Ishikawa (cell line): ENCODE measurements around the gene UPF2.

Source experiments
- CEBPB ChIP-seq: IDR thresholded peaks from 2 replicates; pipeline ENCODE4 v1.6.1; 2012
- CREB1 ChIP-seq: IDR thresholded peaks from 2 replicates; pipeline ENCODE4 v1.6.1; 2012; ENCODE audit warnings: low read depth
- EGR1 ChIP-seq: IDR thresholded peaks from 2 replicates; pipeline ENCODE4 v1.6.1; 2012
- EP300 ChIP-seq: IDR thresholded peaks from 2 replicates; pipeline ENCODE4 v1.6.1; 2012; ENCODE audit warnings: borderline replicate concordance
- FOXM1 ChIP-seq: IDR thresholded peaks from 2 replicates; pipeline ENCODE4 v1.6.1; 2012; ENCODE audit warnings: low read depth, borderline replicate concordance
- MAX ChIP-seq: IDR thresholded peaks from 2 replicates; pipeline ENCODE4 v1.6.1; 2012
- NFIC ChIP-seq: IDR thresholded peaks from 2 replicates; pipeline ENCODE4 v1.6.1; 2012
- RAD21 ChIP-seq: IDR thresholded peaks from 2 replicates; pipeline ENCODE4 v1.6.1; 2012; ENCODE audit warnings: low read depth
- REST ChIP-seq: IDR thresholded peaks from 2 replicates; pipeline ENCODE4 v1.6.1; 2012; ENCODE audit warnings: low read depth, mild to moderate bottlenecking
- TAF1 ChIP-seq: IDR thresholded peaks from 2 replicates; pipeline ENCODE4 v1.6.1; 2012; ENCODE audit warnings: low read depth, mild to moderate bottlenecking
- TCF12 ChIP-seq: IDR thresholded peaks from 2 replicates; pipeline ENCODE4 v1.6.1; 2012; ENCODE audit warnings: low read depth
- TEAD4 ChIP-seq: IDR thresholded peaks from 2 replicates; pipeline ENCODE4 v1.6.1; 2012
- USF1 ChIP-seq: IDR thresholded peaks from 2 replicates; pipeline ENCODE4 v1.6.1; 2012
- YY1 ChIP-seq: IDR thresholded peaks from 2 replicates; pipeline ENCODE4 v1.6.1; 2012; ENCODE audit warnings: low read depth
- ZBTB7A ChIP-seq: IDR thresholded peaks from 2 replicates; pipeline ENCODE4 v1.6.1; 2012; ENCODE audit warnings: low read depth

UPF2 gene

GRCh38 chr10:11901454-11901832 lies 141.2 kb downstream of the UPF2 start:
- TF ChIP-seq ZBTB7A (no peak), EP300 (no peak), TCF12 (no peak), TEAD4 (no peak), REST (no peak), MAX (no peak), FOXM1 (no peak)

DNA sequence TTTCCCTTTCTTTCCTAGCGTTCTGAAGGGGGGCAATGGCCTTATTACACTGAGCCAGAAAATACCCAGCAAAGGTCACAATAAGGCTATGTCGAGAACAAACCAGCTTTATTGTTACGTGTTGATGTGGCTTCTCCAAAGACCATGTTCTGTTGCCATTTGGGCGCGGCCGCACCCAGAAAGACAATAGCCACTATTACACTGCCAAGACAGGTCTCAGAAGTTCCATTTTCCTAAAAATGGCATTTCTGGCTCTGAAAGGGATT lies 141.6 kb downstream of the UPF2 start:
- no peak for TF ChIP-seq ZBTB7A
- no peak for TF ChIP-seq CEBPB
- TF ChIP-seq EP300: no peak
- TF ChIP-seq FOXM1: no peak
- no peak for TF ChIP-seq MAX
- TF ChIP-seq TAF1: no peak
- TF ChIP-seq TEAD4: no peak
- TF ChIP-seq TCF12: no peak
- no peak for TF ChIP-seq NFIC
- no peak for TF ChIP-seq YY1
- no peak for TF ChIP-seq REST
- no peak for TF ChIP-seq EGR1
- no peak for TF ChIP-seq RAD21

GRCh38 chr10:11899067-11899876 lies 143.3 kb downstream of the UPF2 start:
- TF ChIP-seq TAF1: no peak

GRCh38 chr10:11898372-11899066 lies 144.1 kb downstream of the UPF2 start:
- TF ChIP-seq YY1 (0 out of 2 replicates have a peak, but pooled peaks have one; percentile 32), FOXM1 (peak; percentile 93), RAD21 (peak; percentile 34; the same call in 1 of the 2 replicates), EGR1 (peak; percentile 87), ZBTB7A (no peak; the same call in 1 of the 2 replicates), EP300 (peak; percentile 98), MAX (peak; percentile 61; the same call in 1 of the 2 replicates), CEBPB (no peak), TEAD4 (peak; percentile 99), CREB1 (no peak), TCF12 (peak; percentile 99), NFIC (peak; percentile 99), TAF1 (no peak; the same call in 1 of the 2 replicates), REST (no peak), USF1 (peak; percentile 50)

GRCh38 chr10:11898033-11898371 lies 144.6 kb downstream of the UPF2 start:
- no peak for TF ChIP-seq REST
- no peak for TF ChIP-seq TCF12
- TF ChIP-seq EGR1: no peak
- no peak for TF ChIP-seq USF1
- TF ChIP-seq RAD21: no peak
- no peak for TF ChIP-seq EP300
- no peak for TF ChIP-seq YY1
- TF ChIP-seq TAF1: no peak
- TF ChIP-seq CEBPB: no peak
- no peak for TF ChIP-seq TEAD4
- TF ChIP-seq NFIC: no peak
- TF ChIP-seq CREB1: no peak
- no peak for TF ChIP-seq FOXM1
- no peak for TF ChIP-seq MAX
- no peak for TF ChIP-seq ZBTB7A
